A549 (cell line): ENCODE measurements around the gene IFRD1. TPM values are rescaled to one million over a fixed set of nuclear protein-coding genes. Genes with fewer than 3 reads are reported as not detected.
A peak's percentile ranks its signal among the peaks of the same experiment; 100 is the strongest.

Source experiments
- ATAC-seq, 2 experiments: fragments of 200-7000 bp in 1 of 2; fragments of >200 bp in 1 of 2; cut with Nextera tagmentation in 1 of 2; cut with Tn5 transposase in 1 of 2; 3 replicates each; pipeline versions ENCODE4 v1.8.0 to v1.9.1; 2018 to 2020; ENCODE audit warnings: mild to moderate bottlenecking in 1 of 2, moderate library complexity in 1 of 2
- CTCF ChIA-PET: fragments of 300-600 bp; sonication (Branson Sonifier 250); formaldehyde crosslinking; extraction: SDS; loops from one replicate; lab custom pipeline; 2021; ENCODE audit warnings: antibody characterized with exemption, inconsistent platforms; lab: Yijun Ruan, JAX
- POLR2A ChIA-PET: fragments of 350-600 bp; formaldehyde crosslinking; extraction: SDS; loops from one replicate; lab custom pipeline; 2021; ENCODE audit warnings: antibody characterized with exemption, inconsistent platforms; lab: Yijun Ruan, JAX
- DNase-seq, 2 experiments: peaks; one replicate each; pipeline versions ENCODE4 v3.0.0 to v3.0.0-alpha.2; 2011 to 2016; ENCODE audit warnings: low read depth in 1 of 2, low spot score in 1 of 2
- FAIRE-seq: peaks from 2 replicates; lab custom pipeline; 2011; peaks lifted over from hg19 to GRCh38; lab: Jason Lieb, UNC
- H3K27ac ChIP-seq, 2 experiments: fragments of >200 bp; sonication (Bioruptor Twin); formaldehyde crosslinking; 3 replicates each; pipeline ENCODE4 v1.5.1; 2016 to 2017
- H3K4me1 ChIP-seq: fragments of >200 bp; sonication (Bioruptor Twin); formaldehyde crosslinking; 3 replicates; pipeline ENCODE4 v1.6.1; 2016
- H3K4me2 ChIP-seq: fragments of >200 bp; sonication (Bioruptor Twin); formaldehyde crosslinking; 3 replicates; pipeline ENCODE4 v1.6.1; 2016
- H3K4me3 ChIP-seq: fragments of >200 bp; sonication (Bioruptor Twin); formaldehyde crosslinking; 3 replicates; pipeline ENCODE4 v1.5.1; 2016
- H3K9me3 ChIP-seq: fragments of >200 bp; sonication (Bioruptor Twin); formaldehyde crosslinking; 3 replicates; pipeline ENCODE4 v1.6.1; 2016
- CHD4 ChIP-seq: fragments of 200-600 bp; sonication (generic); IDR thresholded peaks from 2 replicates; pipeline ENCODE4 v1.6.1; 2016; ENCODE audit warnings: antibody characterized with exemption, mild to moderate bottlenecking, borderline replicate concordance
- E2F6 ChIP-seq: IDR thresholded peaks from 2 replicates; pipeline ENCODE4 v1.6.1; 2012; ENCODE audit warnings: low read depth, borderline replicate concordance
- EHF ChIP-seq: fragments of 250-450 bp; sonication (Bioruptor Pico); IDR thresholded peaks from 2 replicates; pipeline ENCODE4 v1.5.0; 2020; ENCODE audit warnings: mild to moderate bottlenecking
- EHMT2 ChIP-seq: fragments of 200-600 bp; sonication (generic); IDR thresholded peaks from 2 replicates; pipeline ENCODE4 v1.6.1; 2016; ENCODE audit warnings: antibody characterized with exemption, low read depth, mild to moderate bottlenecking, moderate library complexity
- ELK1 ChIP-seq: fragments of 150-350 bp; IDR thresholded peaks from 2 replicates; pipeline ENCODE4 v1.6.1; 2014; ENCODE audit warnings: low read depth, mild to moderate bottlenecking, low read length
- HDAC2 ChIP-seq: fragments of 200-600 bp; sonication (generic); IDR thresholded peaks from 2 replicates; pipeline ENCODE4 v1.6.1; 2016
- HOXA7 ChIP-seq: fragments of 250-450 bp; sonication (Bioruptor Pico); IDR thresholded peaks from 2 replicates; pipeline ENCODE4 v1.5.0; 2020; ENCODE audit warnings: mild to moderate bottlenecking, moderate library complexity
- HOXB13 ChIP-seq: fragments of 250-450 bp; sonication (Bioruptor Pico); IDR thresholded peaks from 2 replicates; pipeline ENCODE4 v1.5.0; 2020; ENCODE audit warnings: low read depth, mild to moderate bottlenecking, moderate library complexity
- HOXB5 ChIP-seq: fragments of 250-450 bp; sonication (Bioruptor Pico); IDR thresholded peaks from 2 replicates; pipeline ENCODE4 v1.5.0; 2020; ENCODE audit warnings: mild to moderate bottlenecking, moderate library complexity
- JUNB ChIP-seq: fragments of >200 bp; sonication (Bioruptor Twin); formaldehyde crosslinking; IDR thresholded peaks from 2 replicates; pipeline ENCODE4 v1.6.1; 2016
- KDM1A ChIP-seq: fragments of 200-600 bp; sonication (generic); IDR thresholded peaks from 2 replicates; pipeline ENCODE4 v1.6.1; 2016; ENCODE audit warnings: low read depth, mild to moderate bottlenecking
- KDM5A ChIP-seq: fragments of 200-600 bp; sonication (generic); IDR thresholded peaks from 2 replicates; pipeline ENCODE4 v1.6.1; 2016; ENCODE audit warnings: antibody characterized with exemption, mild to moderate bottlenecking
- MAZ ChIP-seq: fragments of 150-350 bp; IDR thresholded peaks from 2 replicates; pipeline ENCODE4 v1.6.1; 2014; ENCODE audit warnings: antibody characterized with exemption, low read depth, low read length, borderline replicate concordance
- NFE2L2 ChIP-seq: fragments of 150-350 bp; conservative IDR thresholded peaks from 2 replicates; pipeline ENCODE4 v1.6.1; 2014; ENCODE audit warnings: low read length
- RAD21 ChIP-seq, 2 experiments: fragments of >200 bp in 1 of 2; sonication (Bioruptor Twin) in 1 of 2; formaldehyde crosslinking in 1 of 2; IDR thresholded peaks in 1 of 2; conservative IDR thresholded peaks in 1 of 2; 2 replicates in 1 of 2; 3 replicates in 1 of 2; pipeline ENCODE4 v1.6.1; 2012 to 2018; ENCODE audit warnings: inconsistent platforms in 1 of 2
- RARB ChIP-seq: fragments of 250-450 bp; sonication (Bioruptor Pico); IDR thresholded peaks from 2 replicates; pipeline ENCODE4 v1.8.0; 2021; ENCODE audit warnings: mild to moderate bottlenecking, moderate library complexity
- RFX5 ChIP-seq: fragments of 450-650 bp; IDR thresholded peaks from 2 replicates; pipeline ENCODE4 v1.7.1; 2014; ENCODE audit warnings: antibody characterized with exemption, mild to moderate bottlenecking, moderate library complexity
- RNF2 ChIP-seq: fragments of 200-600 bp; sonication (generic); IDR thresholded peaks from 2 replicates; pipeline ENCODE4 v1.6.1; 2016; ENCODE audit warnings: low read depth, mild to moderate bottlenecking, antibody characterized with exemption, moderate library complexity, borderline replicate concordance
- SMC3 ChIP-seq: fragments of >200 bp; sonication (Bioruptor Twin); formaldehyde crosslinking; IDR thresholded peaks from 3 replicates; pipeline ENCODE4 v1.6.1; 2018; ENCODE audit warnings: inconsistent platforms
- SREBF2 ChIP-seq: fragments of 450-650 bp; IDR thresholded peaks from 2 replicates; pipeline ENCODE4 v1.6.1; 2014; ENCODE audit warnings: mild to moderate bottlenecking, moderate library complexity
- ZFP36 ChIP-seq: fragments of 450-650 bp; IDR thresholded peaks from 2 replicates; pipeline ENCODE4 v1.6.1; 2014; ENCODE audit warnings: borderline replicate concordance; ENCODE audit not compliant: partially characterized antibody
- WGBS: methylation state at CpG from one replicate; pipeline ENCODE4 v1.1.6; 2017; ENCODE audit errors: missing lambda C conversion rate; 5-methylcytosine and 5-hydroxymethylcytosine counted together
- polyA plus RNA-seq, 4 experiments: library from polyadenylated mRNA; depleted of rRNA in 3 of 4; stranded (reverse); fragments of >200 nt; fragmentation: RNase III in 1 of 4; extraction: RNeasy Plus Mini Kit Qiagen cat#74134 plus additional on column Dnase treatment in 1 of 4; gene quantifications; 2 replicates in 3 of 4; 3 replicates in 1 of 4; pipeline ENCODE4 v1.2.3, GENCODE V29; 2011 to 2017
- TF ChIP-seq, protein P1 (sequence below): IDR thresholded peaks from 2 replicates; pipeline ENCODE4 v1.6.1; 2012
- TF ChIP-seq, protein P2 (sequence below): fragments of 200-600 bp; sonication (generic); IDR thresholded peaks from 2 replicates; pipeline ENCODE4 v1.6.1; 2016; ENCODE audit warnings: antibody characterized with exemption, mild to moderate bottlenecking, moderate library complexity
- TF ChIP-seq, protein P3 (sequence below): fragments of >200 bp; sonication (Bioruptor Twin); formaldehyde crosslinking; IDR thresholded peaks from 3 replicates; pipeline ENCODE4 v1.6.1; 2016
- TF ChIP-seq, protein P4 (sequence below): fragments of >200 bp; sonication (Bioruptor Twin); formaldehyde crosslinking; IDR thresholded peaks from 2 replicates; pipeline ENCODE4 v1.6.1; 2016

The IFRD1 gene
- polyA plus RNA-seq, 2 of the 4 experiments (the other 2 are of a cell fraction) = 38.8 to 129 TPM

DNA sequence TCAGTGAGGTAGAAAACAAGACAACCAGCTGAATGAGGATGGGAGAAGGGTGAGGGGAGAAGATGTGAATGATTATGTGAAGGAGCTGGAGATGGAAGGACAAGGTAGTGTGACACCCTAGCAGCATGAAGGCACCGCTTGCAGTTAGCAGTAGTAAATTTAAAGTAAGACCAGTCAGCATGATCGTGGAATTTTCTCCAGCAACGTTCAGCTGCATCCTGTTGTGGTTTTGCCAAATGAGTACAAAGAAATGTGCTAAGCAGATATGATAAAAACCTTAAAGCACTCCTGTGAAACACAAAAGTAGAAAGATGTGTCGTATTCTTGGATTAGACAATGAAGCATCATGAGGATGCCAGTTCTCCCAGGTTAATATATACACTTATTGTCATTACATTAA lies 34.1 kb upstream of the IFRD1 start:
- Histone ChIP-seq H3K4me2 (no peak overlapping the region), H3K4me1 (peaks cover 13% of the 10 kb centered on the region; the same call in 2 of the 3 replicates), H3K9me3 (peaks cover 4% of the 10 kb centered on the region; the same call in 2 of the 3 replicates), H3K4me3 (no peak overlapping the region), H3K27ac (no peak overlapping the region)
- ChIA-PET POLR2A (interaction anchor here (1.1 kb wide), 1 partner anchor 34 kb away, joined by 4 read pairs; the partner anchor contains the start of gene IFRD1), CTCF (interaction anchor here (1.0 to 4.7 kb wide), 9 partner anchors 10 to 674 kb away, joined by 3 to 36 read pairs (median 4); no protein-coding TSS in a partner anchor)
- ATAC-seq = no peak
- no peak for DNase-seq
- FAIRE-seq = no peak
- TF ChIP-seq, protein P1, sequence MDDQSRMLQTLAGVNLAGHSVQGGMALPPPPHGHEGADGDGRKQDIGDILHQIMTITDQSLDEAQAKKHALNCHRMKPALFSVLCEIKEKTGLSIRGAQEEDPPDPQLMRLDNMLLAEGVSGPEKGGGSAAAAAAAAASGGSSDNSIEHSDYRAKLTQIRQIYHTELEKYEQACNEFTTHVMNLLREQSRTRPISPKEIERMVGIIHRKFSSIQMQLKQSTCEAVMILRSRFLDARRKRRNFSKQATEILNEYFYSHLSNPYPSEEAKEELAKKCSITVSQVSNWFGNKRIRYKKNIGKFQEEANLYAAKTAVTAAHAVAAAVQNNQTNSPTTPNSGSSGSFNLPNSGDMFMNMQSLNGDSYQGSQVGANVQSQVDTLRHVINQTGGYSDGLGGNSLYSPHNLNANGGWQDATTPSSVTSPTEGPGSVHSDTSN = no peak
- TF ChIP-seq EHF (CRISPR knock-in tag) = no peak
- no peak for TF ChIP-seq NFE2L2
- no peak for TF ChIP-seq SREBF2
- TF ChIP-seq ZFP36 = no peak
- no peak for TF ChIP-seq EHMT2
- no peak for TF ChIP-seq RAD21 (conservative IDR thresholded peaks at IDR 0.05 in 1 of 2, IDR thresholded peaks at IDR 0.05 in 1 of 2)
- TF ChIP-seq, protein P2, sequence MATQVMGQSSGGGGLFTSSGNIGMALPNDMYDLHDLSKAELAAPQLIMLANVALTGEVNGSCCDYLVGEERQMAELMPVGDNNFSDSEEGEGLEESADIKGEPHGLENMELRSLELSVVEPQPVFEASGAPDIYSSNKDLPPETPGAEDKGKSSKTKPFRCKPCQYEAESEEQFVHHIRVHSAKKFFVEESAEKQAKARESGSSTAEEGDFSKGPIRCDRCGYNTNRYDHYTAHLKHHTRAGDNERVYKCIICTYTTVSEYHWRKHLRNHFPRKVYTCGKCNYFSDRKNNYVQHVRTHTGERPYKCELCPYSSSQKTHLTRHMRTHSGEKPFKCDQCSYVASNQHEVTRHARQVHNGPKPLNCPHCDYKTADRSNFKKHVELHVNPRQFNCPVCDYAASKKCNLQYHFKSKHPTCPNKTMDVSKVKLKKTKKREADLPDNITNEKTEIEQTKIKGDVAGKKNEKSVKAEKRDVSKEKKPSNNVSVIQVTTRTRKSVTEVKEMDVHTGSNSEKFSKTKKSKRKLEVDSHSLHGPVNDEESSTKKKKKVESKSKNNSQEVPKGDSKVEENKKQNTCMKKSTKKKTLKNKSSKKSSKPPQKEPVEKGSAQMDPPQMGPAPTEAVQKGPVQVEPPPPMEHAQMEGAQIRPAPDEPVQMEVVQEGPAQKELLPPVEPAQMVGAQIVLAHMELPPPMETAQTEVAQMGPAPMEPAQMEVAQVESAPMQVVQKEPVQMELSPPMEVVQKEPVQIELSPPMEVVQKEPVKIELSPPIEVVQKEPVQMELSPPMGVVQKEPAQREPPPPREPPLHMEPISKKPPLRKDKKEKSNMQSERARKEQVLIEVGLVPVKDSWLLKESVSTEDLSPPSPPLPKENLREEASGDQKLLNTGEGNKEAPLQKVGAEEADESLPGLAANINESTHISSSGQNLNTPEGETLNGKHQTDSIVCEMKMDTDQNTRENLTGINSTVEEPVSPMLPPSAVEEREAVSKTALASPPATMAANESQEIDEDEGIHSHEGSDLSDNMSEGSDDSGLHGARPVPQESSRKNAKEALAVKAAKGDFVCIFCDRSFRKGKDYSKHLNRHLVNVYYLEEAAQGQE = no peak
- TF ChIP-seq HOXA7 (CRISPR knock-in tag) = no peak
- TF ChIP-seq, protein P3, sequence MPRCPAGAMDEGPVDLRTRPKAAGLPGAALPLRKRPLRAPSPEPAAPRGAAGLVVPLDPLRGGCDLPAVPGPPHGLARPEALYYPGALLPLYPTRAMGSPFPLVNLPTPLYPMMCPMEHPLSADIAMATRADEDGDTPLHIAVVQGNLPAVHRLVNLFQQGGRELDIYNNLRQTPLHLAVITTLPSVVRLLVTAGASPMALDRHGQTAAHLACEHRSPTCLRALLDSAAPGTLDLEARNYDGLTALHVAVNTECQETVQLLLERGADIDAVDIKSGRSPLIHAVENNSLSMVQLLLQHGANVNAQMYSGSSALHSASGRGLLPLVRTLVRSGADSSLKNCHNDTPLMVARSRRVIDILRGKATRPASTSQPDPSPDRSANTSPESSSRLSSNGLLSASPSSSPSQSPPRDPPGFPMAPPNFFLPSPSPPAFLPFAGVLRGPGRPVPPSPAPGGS = no peak
- TF ChIP-seq SMC3 = no peak
- TF ChIP-seq HOXB13 (CRISPR knock-in tag) = no peak
- TF ChIP-seq KDM1A = no peak
- no peak for TF ChIP-seq HOXB5
- TF ChIP-seq MAZ = no peak
- WGBS = 55% methylated on average over 4 of the region's 4 CpGs

GRCh38 chr7:112419543-112420130 lies 30.6 kb upstream of the IFRD1 start:
- H3K9me3 ChIP-seq = peaks cover 4% of the 10 kb centered on the region; the same call in 2 of the 3 replicates
- TF ChIP-seq HDAC2 (no peak), KDM1A (no peak), E2F6 (no peak), ELK1 (no peak), JUNB (no peak), CHD4 (no peak), RARB (no peak), KDM5A (no peak), EHF (CRISPR knock-in tag) (no peak), MAZ (no peak), RNF2 (no peak), RFX5 (no peak)
- TF ChIP-seq, protein P4, sequence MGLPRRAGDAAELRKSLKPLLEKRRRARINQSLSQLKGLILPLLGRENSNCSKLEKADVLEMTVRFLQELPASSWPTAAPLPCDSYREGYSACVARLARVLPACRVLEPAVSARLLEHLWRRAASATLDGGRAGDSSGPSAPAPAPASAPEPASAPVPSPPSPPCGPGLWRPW = no peak
- TF ChIP-seq, all 56 proteins: peak for 0
- peak overlapping the region; percentile 56; the same call in 2 of the 3 replicates for H3K4me2 ChIP-seq
- DNase-seq = no peak
- 91% methylated on average over 4 of the region's 4 CpGs for WGBS
- 0 out of 6 replicates have a peak overlapping the region, but pooled peaks of 1 of the 2 experiments have one; percentile 55 for H3K27ac ChIP-seq
- ATAC-seq = no peak
- ChIA-PET CTCF (interaction anchor here (0.6 to 2.2 kb wide), 9 partner anchors 8 to 667 kb away, joined by 3 to 10 read pairs (median 3); no protein-coding TSS in a partner anchor), POLR2A (interaction anchor here (2.3 kb wide), 1 partner anchor 31 kb away, joined by 13 read pairs; the partner anchor contains the start of gene IFRD1)
- no peak overlapping the region for H3K4me3 ChIP-seq
- no peak for FAIRE-seq
- H3K4me1 ChIP-seq = peaks cover 36% of the 10 kb centered on the region
